Measurements from ENCODE around the gene NYNRIN.

NYNRIN gene

GRCh38 chr14:24415421-24416253 lies 16.8 kb downstream of the NYNRIN start:
- ChIA-PET POLR2A (no interaction called here), CTCF (interaction anchor here (0.6 to 2.9 kb wide), 4 partner anchors 8 to 21 kb away, joined by 3 to 14 read pairs (median 5); no protein-coding TSS in a partner anchor)

DNA sequence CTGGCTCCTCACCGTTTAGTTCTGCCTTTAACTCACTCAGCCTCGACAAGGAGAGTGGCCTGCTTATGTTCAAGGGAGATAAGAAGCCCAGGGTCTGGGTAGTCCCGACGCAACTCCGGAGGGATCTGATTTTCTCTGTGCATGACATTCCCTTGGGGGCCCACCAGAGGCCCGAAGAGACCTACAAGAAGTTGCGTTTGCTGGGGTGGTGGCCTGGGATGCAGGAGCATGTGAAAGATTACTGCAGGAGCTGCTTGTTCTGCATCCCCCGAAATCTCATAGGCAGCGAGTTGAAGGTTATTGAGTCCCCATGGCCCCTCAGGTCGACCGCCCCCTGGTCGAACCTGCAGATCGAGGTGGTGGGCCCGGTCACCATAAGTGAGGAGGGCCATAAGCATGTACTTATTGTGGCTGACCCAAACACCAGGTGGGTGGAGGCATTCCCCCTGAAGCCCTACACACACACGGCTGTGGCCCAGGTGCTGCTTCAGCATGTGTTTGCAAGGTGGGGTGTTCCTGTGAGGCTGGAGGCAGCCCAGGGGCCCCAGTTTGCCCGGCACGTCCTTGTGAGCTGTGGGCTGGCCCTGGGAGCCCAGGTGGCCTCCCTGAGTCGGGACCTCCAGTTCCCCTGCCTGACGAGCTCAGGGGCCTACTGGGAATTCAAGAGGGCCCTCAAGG lies 17.6 kb downstream of the NYNRIN start:
- TF ChIP-seq, protein P1, sequence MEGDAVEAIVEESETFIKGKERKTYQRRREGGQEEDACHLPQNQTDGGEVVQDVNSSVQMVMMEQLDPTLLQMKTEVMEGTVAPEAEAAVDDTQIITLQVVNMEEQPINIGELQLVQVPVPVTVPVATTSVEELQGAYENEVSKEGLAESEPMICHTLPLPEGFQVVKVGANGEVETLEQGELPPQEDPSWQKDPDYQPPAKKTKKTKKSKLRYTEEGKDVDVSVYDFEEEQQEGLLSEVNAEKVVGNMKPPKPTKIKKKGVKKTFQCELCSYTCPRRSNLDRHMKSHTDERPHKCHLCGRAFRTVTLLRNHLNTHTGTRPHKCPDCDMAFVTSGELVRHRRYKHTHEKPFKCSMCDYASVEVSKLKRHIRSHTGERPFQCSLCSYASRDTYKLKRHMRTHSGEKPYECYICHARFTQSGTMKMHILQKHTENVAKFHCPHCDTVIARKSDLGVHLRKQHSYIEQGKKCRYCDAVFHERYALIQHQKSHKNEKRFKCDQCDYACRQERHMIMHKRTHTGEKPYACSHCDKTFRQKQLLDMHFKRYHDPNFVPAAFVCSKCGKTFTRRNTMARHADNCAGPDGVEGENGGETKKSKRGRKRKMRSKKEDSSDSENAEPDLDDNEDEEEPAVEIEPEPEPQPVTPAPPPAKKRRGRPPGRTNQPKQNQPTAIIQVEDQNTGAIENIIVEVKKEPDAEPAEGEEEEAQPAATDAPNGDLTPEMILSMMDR (IDR thresholded peaks at IDR 0.05; ENCODE audit: control extremely low read depth, extremely low read depth, low read depth, missing control alignments): no peak
- POLR2A ChIA-PET: no interaction called here
- no peak for DNase-seq (ENCODE audit: extremely low spot score)
- CTCF ChIA-PET: interaction anchor here (0.6 to 3.8 kb wide), 2 partner anchors 15 to 83 kb away, joined by 3 to 17 read pairs; no protein-coding TSS in a partner anchor

More at GRCh38 chr14:24415421-24416253, 16.8 kb downstream of the NYNRIN start:
- no peak for DNase-seq (ENCODE audit: extremely low spot score)
- TF ChIP-seq, protein P1 (IDR thresholded peaks at IDR 0.05; ENCODE audit: control extremely low read depth, extremely low read depth, low read depth, missing control alignments): no peak

- TF ChIP-seq, protein P1 (IDR thresholded peaks at IDR 0.05; ENCODE audit: control extremely low read depth, extremely low read depth, low read depth, missing control alignments): no peak
- POLR2A ChIA-PET: no interaction called here
- no peak for DNase-seq (ENCODE audit: extremely low spot score)
- CTCF ChIA-PET: interaction anchor here (1.4 to 3.8 kb wide), 2 partner anchors 10 to 84 kb away, joined by 3 to 17 read pairs; no protein-coding TSS in a partner anchor
Measured at GRCh38 chr14:24416932-24417619, 18.3 kb downstream of the NYNRIN start.

- ChIA-PET POLR2A (no interaction called here), CTCF (interaction anchor here (1.0 to 3.8 kb wide), 6 partner anchors 9 to 85 kb away, joined by 3 to 19 read pairs (median 9); no protein-coding TSS in a partner anchor)
Measured at GRCh38 chr14:24417832-24418491, 19.2 kb downstream of the NYNRIN start.

DNA sequence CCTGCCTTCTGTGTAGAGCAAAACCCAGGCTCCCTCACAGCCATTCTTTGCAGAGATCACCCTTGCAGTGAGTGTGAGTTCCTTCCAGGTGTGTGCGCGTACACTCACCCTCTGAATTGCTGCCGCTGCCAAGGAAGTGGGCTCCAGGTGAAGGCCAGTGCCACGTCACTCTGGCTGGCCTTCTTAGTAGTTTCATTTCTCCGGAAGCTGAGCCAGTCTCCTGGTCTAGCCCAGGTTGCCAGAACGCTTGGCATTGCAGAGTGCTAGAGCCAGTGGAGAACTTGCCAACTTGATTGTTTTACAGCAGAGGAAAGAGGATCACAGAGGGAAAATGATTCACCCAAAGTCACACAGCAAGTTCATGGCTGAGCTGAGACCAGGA lies 19.7 kb downstream of the NYNRIN start:
- DNase-seq (ENCODE audit: extremely low spot score): no peak
- CTCF ChIA-PET: interaction anchor here (0.8 to 3.8 kb wide), 11 partner anchors 9 to 85 kb away, joined by 3 to 19 read pairs (median 4); partner anchors contain the start of genes CBLN3 and KHNYN

More at GRCh38 chr14:24417832-24418491, 19.2 kb downstream of the NYNRIN start:
- no peak for DNase-seq (ENCODE audit: extremely low spot score)
- TF ChIP-seq, protein P1 (IDR thresholded peaks at IDR 0.05; ENCODE audit: control extremely low read depth, extremely low read depth, low read depth, missing control alignments): no peak

More for the DNA sequence above, 19.7 kb downstream of the NYNRIN start:
- TF ChIP-seq, protein P1 (IDR thresholded peaks at IDR 0.05; ENCODE audit: control extremely low read depth, extremely low read depth, low read depth, missing control alignments): no peak
- POLR2A ChIA-PET: no interaction called here

Data from GM10248 (cell line).